GM20000 (cell line): ENCODE measurements around the gene KCNN2.

Experiments used
- DNase-seq: peaks from one replicate; pipeline ENCODE4 v3.0.0; 2012; ENCODE audit warnings: low spot score
- TF ChIP-seq, protein P1 (sequence below): IDR thresholded peaks from 2 replicates; pipeline ENCODE4 v1.5.1; 2012; ENCODE audit warnings: mild to moderate bottlenecking, control low read depth; ENCODE audit errors: extremely low read depth, missing control alignments

KCNN2 gene

DNA sequence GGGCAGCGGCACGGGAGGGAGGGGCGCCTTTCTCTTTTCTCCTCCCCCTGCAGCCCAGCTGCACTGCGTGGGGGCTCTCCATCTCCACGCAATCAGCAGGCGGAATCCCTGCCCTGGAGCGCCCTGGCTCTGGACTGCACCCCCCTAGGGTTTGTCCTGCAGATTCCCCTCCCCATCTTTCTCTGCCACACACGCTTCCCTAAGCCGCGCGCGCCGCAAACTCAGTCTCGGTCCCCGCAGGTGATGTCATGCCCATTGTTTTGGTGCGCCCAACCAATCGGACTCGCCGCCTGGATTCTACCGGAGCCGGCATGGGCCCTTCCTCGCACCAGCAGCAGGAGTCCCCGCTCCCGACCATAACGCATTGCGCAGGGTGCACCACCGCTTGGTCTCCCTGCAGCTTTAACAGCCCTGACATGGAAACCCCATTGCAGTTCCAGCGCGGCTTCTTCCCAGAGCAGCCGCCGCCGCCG is at the start of gene KCNN2:
KCNN2 (plus strand) TSS at position 347 of the 473 bp plus-strand sequence; CDS start at position 417, 70 bp downstream.
- DNase-seq = peak; percentile 66
- TF ChIP-seq, protein P1, sequence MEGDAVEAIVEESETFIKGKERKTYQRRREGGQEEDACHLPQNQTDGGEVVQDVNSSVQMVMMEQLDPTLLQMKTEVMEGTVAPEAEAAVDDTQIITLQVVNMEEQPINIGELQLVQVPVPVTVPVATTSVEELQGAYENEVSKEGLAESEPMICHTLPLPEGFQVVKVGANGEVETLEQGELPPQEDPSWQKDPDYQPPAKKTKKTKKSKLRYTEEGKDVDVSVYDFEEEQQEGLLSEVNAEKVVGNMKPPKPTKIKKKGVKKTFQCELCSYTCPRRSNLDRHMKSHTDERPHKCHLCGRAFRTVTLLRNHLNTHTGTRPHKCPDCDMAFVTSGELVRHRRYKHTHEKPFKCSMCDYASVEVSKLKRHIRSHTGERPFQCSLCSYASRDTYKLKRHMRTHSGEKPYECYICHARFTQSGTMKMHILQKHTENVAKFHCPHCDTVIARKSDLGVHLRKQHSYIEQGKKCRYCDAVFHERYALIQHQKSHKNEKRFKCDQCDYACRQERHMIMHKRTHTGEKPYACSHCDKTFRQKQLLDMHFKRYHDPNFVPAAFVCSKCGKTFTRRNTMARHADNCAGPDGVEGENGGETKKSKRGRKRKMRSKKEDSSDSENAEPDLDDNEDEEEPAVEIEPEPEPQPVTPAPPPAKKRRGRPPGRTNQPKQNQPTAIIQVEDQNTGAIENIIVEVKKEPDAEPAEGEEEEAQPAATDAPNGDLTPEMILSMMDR = no peak

DNA sequence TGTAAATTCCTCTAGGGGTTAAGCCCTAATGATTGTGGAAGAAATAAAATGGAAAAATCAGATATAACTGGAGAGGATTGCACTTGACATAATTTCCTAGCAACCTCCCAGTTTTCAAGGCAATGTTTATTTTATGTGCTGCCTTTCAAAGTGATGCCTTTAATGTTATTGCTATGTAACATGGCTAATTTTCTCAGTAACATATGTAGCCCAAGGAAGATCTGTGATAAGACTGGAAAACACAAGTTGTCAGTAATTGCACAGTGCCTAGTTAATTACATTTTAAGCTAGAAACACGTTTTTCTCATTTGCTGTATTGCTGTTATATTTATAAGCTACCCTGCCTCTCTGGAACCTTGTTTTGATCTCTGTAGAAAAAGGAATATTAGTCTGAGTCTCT is 49.2 kb upstream of the KCNN2 start:
- TF ChIP-seq, protein P1 = no peak
- no peak for DNase-seq

DNA sequence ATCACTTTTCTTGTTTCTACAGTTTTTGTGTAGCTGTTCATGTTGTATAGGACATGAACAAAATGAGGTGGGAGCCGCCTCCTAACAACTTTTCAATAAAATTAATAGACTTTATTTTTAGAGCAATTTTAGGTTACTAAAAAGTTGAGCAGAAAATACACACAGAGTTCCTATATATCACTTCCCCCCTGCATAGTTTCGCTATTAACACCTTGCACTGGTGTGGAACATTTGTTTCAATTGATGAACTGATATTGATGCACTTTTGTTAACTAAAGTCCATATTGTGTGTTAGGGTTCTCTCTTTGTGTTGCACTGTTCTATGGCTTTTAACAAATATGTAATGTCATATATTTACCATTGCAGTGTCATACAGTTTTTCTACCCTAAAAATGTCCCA is 47.8 kb upstream of the KCNN2 start:
- TF ChIP-seq, protein P1 = no peak
- no peak for DNase-seq

DNA sequence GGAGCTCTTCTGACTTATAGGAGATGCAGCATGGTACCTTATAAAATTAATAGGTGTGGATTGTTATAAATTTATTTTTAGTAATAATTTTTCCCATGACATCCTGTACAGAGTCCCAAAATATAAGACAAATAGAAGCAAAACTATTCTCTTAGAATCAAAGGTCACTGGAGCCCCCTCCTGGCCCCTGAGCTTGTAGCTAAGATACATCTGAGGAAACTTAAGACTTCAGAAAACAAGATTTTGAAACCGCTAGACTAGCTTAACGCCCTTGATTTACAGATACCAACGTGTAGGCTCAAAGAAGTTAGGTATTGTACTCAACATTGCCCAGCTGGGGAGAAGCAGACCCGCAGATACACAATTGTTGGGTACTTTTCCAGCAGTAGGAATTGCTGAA is 45.7 kb upstream of the KCNN2 start:
- TF ChIP-seq, protein P1 = no peak
- DNase-seq = no peak

DNA sequence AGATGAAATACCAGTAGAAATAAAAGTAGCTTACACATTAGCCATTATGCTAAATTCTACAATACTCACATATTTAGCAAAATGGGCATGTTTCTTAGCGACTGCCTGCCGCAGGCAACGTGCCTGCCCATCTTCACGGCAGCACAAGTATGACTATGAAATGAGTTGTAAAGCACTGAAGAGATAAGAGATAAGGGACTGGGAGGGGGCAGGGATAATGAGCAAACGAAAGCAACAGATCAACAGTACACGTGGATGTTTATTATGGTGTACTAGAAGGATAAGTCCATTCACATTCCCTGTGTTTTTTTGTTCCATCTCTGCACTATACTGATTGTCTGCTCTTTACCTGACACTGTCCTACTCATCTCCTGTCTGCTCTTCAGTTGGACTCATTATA is 44.1 kb upstream of the KCNN2 start:
- no peak for DNase-seq
- TF ChIP-seq, protein P1 = no peak

DNA sequence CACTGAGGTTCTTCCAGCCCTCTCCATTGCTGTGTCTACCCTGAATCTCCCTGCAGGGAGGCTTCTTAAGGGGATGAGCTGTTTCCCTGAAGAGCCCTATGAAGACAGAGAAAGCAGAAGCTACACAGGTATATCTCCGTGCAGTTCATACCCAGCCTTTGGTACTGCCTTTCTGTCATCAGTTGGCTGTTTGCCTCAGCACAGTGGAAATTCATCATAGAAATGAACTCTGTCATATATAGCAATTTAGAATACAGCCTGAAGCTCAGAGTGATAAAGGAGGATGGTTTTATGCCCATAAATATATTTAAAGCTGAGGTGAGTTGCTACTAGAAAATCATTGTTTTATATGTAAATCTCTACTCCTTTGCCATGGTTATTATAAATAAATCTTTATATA is 42.6 kb upstream of the KCNN2 start:
- DNase-seq = no peak
- TF ChIP-seq, protein P1 = no peak

DNA sequence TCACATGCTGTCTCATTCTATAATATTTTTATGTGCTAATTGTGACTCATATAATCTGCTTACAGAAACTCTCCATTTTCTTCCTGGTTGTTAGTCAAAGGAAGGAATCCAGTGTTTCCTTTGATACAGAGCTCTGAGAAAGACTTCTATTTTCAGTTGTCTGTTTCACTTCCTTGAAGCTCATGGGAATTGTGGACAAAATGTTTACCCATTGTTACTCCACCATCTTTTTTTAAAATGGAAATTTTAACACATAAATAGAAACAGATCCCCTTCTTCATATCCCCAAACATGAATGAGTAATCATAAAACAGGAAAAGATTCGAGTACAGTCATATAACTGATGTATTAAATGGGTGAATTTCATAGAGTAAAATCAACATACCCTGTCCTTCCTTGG is 42.0 kb upstream of the KCNN2 start:
- TF ChIP-seq, protein P1 = no peak
- DNase-seq = no peak
